ENCODE results near the gene KNSTRN. TPM values are rescaled to one million over a fixed set of nuclear protein-coding genes. Genes with fewer than 3 reads are reported as not detected.

KNSTRN gene
- total RNA-seq, 1 donor from 2014 or later: 50.4 TPM

DNA sequence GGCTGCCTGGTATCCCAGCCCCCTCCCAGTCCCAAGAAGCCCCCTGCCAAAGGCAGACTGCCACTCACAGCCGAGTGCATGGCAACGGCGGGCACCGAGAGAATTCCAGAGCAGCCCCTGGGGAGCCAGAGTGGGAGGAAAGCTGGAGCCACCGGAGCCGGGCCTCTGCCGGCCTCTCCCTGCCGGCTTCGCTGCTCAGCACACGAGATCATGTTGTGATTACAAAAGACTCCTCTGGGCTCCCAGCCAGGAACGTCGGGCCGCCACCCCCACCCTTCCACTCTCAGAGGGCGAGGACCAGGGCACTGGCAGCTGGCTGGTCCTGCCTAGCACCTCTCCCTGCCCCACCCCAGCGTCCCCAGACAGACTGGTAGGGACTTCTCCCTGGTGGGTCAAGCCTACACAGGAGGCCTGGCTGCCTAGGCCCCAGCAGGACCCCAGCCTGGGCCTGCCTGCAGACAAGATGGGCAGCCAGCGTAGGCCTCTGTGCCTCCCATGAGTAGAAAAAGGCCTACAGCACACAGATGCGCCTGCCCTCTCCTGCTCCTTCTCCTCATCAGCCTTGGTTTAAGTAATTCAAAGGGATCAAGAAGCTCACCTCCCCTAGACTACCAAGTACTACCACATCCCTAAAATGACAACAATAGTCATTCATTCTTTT is 41.7 kb upstream of the KNSTRN start, which contains the start of gene CCDC9B:
Gene CCDC9B, minus strand, starts transcription at position 200 of the 661 bp plus-strand sequence. Its CDS starts 120 bp downstream, at position 80.
- no peak for DNase-seq
- Mint-ChIP-seq H3K36me3 (ENCODE audit: low read depth) (no peaks in the 10 kb centered on the region), H3K4me1 (peaks cover 8% of the 10 kb centered on the region), H3K27ac (no peak within 1 kb of the TSS), H3K4me3 (no peak within 1 kb of the TSS), H3K27me3 (no peaks in the 10 kb centered on the region), H3K9me3 (no peaks in the 10 kb centered on the region)
- intact Hi-C loops (cut with micrococcal nuclease): no loop called here

DNA sequence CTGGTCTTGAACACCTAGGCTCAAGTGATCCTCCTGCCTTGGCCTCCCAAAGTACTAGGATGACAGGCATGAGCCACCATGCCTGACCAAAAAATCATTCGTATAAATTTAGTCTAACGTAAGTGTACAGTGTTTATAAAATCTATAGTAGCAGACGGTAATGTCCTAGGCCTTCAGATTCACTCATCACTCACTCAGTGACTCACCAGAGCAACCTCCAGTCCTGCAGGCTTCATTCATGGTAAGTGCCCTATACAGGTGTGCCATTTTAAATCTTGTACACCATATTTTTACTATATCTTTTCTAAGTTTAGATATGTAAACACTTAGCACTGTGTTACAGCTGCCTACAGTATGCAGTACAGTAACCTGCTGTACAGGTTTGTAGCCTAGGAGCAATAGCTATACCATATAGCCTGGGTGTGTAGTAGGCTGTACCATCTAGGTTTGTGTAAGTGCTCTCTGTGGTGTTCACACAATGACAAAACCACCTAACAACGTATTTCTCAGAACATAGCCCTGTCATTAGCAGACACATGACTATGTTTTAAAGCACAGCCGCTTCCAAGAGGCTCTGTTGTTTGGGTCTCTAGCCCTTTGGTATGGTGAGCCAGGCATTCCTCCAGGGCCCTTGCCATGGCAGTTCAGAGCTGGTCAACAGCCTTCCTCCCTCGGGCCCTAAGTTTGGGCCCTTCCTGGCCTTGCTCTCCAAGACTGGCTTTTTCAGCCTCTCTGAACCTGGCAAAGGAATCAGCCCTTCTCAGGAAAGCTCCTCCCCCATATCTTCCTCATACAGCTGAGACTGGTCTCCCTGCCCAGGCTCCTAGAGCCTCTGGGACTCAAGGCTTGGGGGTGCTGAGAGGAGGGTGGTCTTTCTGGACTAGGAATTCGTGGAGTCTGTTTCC is 39.9 kb upstream of the KNSTRN start:
- no peaks in the 10 kb centered on the region for H3K9me3 Mint-ChIP-seq
- no peaks in the 10 kb centered on the region for H3K27me3 Mint-ChIP-seq
- intact Hi-C loops (cut with micrococcal nuclease): no loop called here
- H3K27ac Mint-ChIP-seq: no peak overlapping the region
- no peak overlapping the region for H3K4me3 Mint-ChIP-seq
- no peak for DNase-seq
- peaks cover 8% of the 10 kb centered on the region for H3K4me1 Mint-ChIP-seq
- H3K36me3 Mint-ChIP-seq (ENCODE audit: low read depth): no peaks in the 10 kb centered on the region

DNA sequence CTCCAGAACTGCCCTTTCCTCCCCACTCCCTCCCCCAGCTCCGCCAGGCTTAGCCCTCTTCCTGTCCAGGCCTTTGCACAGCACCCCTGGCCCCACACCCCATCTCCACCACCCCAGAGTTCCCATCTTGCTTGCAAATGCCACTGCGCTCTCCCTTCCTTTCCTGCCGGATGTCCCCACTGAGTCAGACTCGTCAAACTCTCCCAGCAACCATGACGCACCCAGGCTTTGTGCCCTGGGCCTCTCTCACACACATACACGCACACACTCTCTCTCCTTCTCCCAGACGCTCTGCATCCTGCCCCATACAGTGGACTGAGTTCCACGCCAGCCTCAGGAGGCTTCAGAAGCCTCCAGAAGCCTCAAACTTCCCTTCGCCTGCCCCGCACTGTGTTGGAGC is 39.0 kb upstream of the KNSTRN start:
- no peak for DNase-seq
- Mint-ChIP-seq H3K36me3 (ENCODE audit: low read depth) (no peaks in the 10 kb centered on the region), H3K27me3 (no peaks in the 10 kb centered on the region), H3K27ac (no peak overlapping the region), H3K9me3 (no peaks in the 10 kb centered on the region), H3K4me1 (peaks cover 3% of the 10 kb centered on the region), H3K4me3 (no peak overlapping the region)
- intact Hi-C loops (cut with micrococcal nuclease): no loop called here

DNA sequence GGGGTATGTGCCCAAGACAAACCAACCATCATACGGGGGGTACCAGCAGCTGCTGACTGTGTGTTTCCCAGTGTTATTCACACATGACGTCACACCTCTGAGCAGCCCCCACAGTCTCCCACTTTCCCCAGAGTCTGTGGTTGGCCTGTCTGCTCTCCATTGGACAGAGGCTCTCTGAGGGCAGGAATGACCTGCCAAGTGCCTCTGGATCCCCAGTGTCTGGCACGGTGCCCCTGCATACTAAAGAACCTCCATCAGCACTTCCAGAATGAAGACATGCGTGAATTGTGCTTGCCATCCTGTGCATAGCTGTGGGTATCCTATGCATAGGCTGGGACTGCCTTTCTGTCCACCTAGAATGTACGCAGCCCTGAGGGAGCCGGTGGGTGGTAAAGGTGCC is 38.3 kb upstream of the KNSTRN start:
- no peak overlapping the region for H3K27ac Mint-ChIP-seq
- peaks cover 2% of the 10 kb centered on the region for H3K4me1 Mint-ChIP-seq
- no peaks in the 10 kb centered on the region for H3K36me3 Mint-ChIP-seq (ENCODE audit: low read depth)
- no peaks in the 10 kb centered on the region for H3K27me3 Mint-ChIP-seq
- intact Hi-C loops (cut with micrococcal nuclease): loop anchor here (1.0 kb wide), 2 partner anchors 14 to 78 kb away; partner anchors contain the start of gene DISP2
- DNase-seq: no peak
- H3K4me3 Mint-ChIP-seq: no peak overlapping the region
- no peaks in the 10 kb centered on the region for H3K9me3 Mint-ChIP-seq

DNA sequence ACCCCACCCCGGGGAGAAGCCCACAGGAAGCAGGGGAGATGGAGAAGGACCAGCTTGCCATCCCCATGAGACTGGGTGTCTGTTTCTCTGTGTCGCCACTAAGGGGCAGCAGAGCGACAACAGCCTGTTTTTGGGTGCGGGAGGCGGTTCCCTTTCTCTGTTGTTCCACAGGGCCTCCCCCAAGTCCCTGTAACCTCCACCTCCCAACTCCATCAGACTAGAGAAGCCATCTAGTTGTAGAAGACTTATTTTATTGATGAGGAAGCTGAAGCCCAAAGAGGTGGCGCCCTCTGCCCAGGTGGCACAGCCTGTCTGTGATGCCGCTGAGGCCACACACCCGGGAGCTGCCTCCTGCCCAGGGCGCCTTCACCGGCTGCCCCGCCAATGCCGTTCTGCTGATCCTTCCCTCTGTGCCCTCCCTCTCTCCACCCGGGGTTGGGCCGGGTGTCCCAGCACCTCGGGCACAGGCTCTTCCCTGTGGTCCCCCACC is 37.8 kb upstream of the KNSTRN start:
- DNase-seq: peak; percentile 91
- Mint-ChIP-seq H3K36me3 (ENCODE audit: low read depth) (no peaks in the 10 kb centered on the region), H3K4me3 (no peak overlapping the region), H3K27me3 (no peaks in the 10 kb centered on the region), H3K4me1 (peaks cover 2% of the 10 kb centered on the region), H3K27ac (no peak overlapping the region), H3K9me3 (no peaks in the 10 kb centered on the region)
- intact Hi-C loops (cut with micrococcal nuclease): loop anchor here (1.0 kb wide), 2 partner anchors 14 to 78 kb away; partner anchors contain the start of gene DISP2

DNA sequence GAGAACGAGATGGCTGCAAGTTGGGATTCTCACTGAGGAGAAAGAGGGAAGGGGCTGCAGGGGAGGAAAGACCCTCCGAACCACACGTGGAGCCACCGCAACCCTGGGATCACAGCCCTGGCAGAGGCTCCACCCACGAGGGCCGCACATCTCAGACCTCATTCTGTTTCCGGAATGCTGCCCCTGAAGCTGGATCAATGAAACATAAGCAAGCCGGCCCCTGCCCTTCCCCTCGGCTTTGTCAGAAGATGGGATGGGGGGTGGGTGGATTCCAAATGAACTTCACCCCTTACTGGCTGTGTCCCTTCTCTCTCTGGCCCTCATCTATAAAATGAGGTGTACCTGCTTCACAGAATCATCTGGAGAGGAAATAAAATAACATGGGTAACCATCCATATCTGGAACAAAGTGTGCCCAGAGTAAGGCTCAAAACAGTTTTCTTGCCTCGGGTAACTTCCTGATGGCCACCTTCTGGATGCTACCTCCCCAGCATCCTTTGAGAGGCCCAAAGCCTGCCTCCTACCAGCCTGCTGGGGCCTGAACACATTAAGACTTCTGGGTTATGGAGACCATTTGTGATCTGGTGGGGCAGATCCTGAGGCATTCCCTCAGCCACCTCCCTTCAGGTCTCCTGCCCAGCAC is 37.2 kb upstream of the KNSTRN start:
- Mint-ChIP-seq H3K9me3 (no peaks in the 10 kb centered on the region), H3K27me3 (no peaks in the 10 kb centered on the region), H3K4me3 (no peak overlapping the region), H3K27ac (no peak overlapping the region), H3K4me1 (peaks cover 2% of the 10 kb centered on the region), H3K36me3 (ENCODE audit: low read depth) (no peaks in the 10 kb centered on the region)
- intact Hi-C loops (cut with micrococcal nuclease): no loop called here
- no peak for DNase-seq

DNA sequence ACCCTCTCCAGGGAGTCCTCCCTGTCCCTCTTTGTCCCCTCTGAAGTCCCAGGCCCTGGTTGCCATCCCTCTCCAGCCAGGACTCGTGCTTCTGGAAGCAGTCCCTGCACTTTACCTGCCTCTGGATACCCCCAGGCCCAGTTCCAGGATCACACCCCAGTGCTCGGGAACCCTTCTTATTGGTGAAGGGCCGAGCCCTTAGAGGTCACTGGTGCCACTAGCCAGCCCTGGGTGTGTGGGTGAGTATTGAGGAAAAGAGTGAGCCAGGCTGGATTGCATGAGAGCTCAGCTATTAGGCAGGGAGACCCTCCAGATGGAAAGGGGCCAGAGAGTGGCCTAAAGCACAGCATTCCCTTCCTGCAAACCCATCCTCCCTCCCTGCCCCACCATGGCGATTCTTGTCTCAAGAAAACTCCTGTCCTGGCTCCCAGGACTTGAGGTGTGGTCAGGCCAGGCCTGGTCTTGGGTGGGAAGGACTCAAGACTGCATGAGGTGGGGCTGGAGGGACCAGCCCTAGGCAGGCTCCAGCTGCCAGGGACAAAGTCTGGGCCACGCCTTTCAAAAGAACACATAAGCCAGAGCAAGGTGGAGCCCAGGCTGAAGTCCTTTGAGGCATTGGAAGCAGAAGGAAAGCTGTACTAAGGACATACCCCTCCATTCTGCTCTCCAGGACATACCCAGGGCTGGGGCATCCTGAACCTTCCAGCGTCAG is 36.5 kb upstream of the KNSTRN start:
- no peaks in the 10 kb centered on the region for H3K27me3 Mint-ChIP-seq
- no peaks in the 10 kb centered on the region for H3K36me3 Mint-ChIP-seq (ENCODE audit: low read depth)
- H3K27ac Mint-ChIP-seq: no peak overlapping the region
- no peaks in the 10 kb centered on the region for H3K9me3 Mint-ChIP-seq
- H3K4me1 Mint-ChIP-seq: peaks cover 2% of the 10 kb centered on the region
- no peak overlapping the region for H3K4me3 Mint-ChIP-seq
- DNase-seq: no peak
- intact Hi-C loops (cut with micrococcal nuclease): no loop called here

DNA sequence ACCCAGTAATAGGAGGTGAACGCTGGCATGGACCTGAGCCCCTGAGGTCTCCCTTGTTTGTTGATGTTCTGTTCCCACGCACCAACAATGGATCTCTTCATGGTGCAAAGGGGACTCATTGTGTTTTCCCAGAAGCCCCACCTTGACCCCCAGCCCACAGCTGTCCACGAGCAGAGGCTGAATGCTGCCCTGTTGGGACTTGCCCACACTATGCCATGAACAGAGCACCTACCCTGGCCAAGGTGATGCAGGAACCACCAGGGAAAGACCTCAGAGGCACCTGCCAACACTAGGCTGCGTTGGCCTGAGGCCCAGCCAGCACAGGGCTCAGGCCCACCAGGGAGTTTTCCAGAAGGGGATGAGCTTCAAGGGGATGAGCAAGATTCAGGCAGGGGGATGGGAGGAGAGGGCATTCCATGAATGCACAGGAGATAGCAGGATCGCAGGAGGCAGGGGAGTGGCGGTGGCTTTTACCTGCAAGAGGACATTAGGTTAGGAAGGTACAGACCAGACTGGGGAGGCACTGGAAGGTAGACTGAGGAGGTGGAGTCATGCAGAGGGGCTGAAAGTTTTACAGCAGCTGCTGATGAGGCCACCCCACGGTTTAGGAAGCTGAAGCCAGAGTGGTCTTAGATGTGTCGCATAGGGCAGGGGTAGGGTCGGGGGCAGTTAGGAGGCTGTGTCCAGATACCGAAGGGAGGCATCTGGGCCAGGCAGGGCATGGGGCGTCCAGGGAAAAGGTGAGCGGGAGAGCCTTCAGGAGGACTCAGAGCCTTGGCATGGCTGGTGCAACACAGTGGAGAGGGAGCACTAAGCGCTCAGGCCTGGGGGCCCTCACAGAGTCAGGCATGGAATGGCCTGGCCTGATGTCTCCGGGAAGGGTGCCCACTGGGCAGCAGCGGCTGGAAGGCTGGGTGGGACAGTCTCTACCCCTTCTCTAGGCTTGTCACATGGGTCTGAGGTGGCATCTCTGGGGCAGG is 35.7 kb upstream of the KNSTRN start:
- Mint-ChIP-seq H3K4me3 (no peak overlapping the region), H3K36me3 (ENCODE audit: low read depth) (no peaks in the 10 kb centered on the region), H3K4me1 (peaks cover 2% of the 10 kb centered on the region), H3K27ac (no peak overlapping the region), H3K27me3 (no peaks in the 10 kb centered on the region), H3K9me3 (no peaks in the 10 kb centered on the region)
- no peak for DNase-seq
- intact Hi-C loops (cut with micrococcal nuclease): no loop called here

DNA sequence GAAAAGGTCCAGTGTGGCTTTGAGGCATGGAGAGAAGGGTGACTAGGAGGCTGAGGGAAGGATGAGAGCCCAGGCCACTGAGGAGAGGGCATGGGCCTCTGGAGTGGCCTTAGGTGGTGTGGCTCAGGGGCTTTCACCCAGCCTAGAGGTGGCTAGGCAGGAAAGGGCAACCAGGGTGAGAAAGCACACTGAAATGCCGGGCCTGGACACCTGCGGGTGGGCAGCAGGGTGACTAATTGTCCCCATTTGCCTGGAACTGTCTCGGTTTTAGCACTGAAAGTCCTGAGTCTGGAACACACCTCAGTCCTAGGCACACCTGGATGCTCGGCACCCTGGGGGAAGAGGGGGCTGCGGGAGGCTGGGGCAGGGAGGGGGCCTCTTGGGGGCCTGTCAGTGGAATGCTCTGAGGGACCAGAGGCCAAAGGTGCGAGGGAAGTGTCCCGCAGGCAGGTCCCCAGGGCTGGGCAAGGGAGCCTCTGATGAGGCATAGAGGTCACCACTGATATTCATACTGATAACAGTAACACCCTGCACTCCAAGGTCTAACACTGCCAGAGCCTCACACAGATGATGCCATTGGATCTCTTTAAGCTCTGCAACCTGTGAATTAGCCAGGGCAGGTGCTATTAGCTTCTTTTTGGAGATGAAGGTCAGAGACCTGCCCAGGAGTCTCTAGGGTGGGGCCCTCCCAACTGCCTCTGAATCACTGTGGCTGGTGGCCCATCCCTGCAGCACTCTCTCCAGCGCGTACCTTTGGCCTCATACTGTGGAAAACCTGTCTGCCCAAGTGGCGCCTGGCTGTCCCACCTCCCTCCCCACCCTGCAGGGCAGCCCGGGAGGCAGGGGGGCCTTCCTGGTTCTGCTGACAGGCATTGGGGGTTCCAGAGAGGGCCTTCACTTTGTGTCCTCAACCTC is 34.7 kb upstream of the KNSTRN start:
- no peaks in the 10 kb centered on the region for H3K27me3 Mint-ChIP-seq
- DNase-seq: no peak
- H3K27ac Mint-ChIP-seq: no peak overlapping the region
- intact Hi-C loops (cut with micrococcal nuclease): no loop called here
- H3K9me3 Mint-ChIP-seq: no peaks in the 10 kb centered on the region
- peaks cover 2% of the 10 kb centered on the region for H3K4me1 Mint-ChIP-seq
- H3K4me3 Mint-ChIP-seq: no peak overlapping the region
- H3K36me3 Mint-ChIP-seq (ENCODE audit: low read depth): no peaks in the 10 kb centered on the region

DNA sequence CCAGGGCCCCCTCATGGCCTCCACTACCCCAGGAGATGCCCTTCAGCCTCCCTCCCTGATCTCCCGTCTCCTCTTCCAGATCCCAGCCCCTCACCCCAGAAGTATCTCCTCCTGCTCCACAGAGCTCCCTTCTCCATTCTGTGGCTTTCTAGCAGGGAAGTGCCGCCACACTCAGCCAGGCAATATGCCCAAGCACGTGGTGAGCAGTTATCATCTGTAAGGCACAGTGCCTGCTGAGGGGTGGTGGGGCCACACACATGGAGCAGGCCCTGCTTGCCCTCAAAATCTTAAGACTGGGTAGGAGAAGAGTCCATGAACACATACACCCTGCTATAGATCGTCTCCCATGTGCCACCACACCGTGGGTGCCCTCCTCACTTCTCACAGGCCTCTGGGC is 34.0 kb upstream of the KNSTRN start:
- Mint-ChIP-seq H3K27me3 (no peaks in the 10 kb centered on the region), H3K9me3 (no peaks in the 10 kb centered on the region), H3K27ac (no peak overlapping the region), H3K36me3 (ENCODE audit: low read depth) (no peaks in the 10 kb centered on the region), H3K4me1 (peaks cover under 1% of the 10 kb centered on the region), H3K4me3 (no peak overlapping the region)
- intact Hi-C loops (cut with micrococcal nuclease): no loop called here
- no peak for DNase-seq

DNA sequence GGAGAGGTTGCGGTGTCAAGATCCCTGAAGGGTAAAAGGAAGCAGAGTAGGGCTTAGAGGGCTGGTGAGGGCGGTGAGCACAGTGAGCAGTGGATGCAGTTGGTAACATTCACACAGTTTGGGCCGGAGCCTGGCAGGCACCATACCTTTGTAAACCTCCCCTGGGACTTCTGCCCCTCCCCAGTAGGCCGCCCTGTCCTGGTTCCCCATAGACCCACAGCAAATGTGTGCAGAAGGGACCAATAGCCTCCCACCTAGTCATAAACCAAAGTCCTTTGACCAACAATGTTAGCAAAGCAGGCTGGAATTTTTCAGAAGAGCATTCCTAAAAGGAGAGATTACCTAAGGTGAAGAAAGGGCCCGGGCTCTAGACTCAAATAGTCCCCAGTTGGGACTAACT is 33.4 kb upstream of the KNSTRN start:
- Mint-ChIP-seq H3K27me3 (peaks cover 6% of the 10 kb centered on the region), H3K36me3 (ENCODE audit: low read depth) (no peaks in the 10 kb centered on the region), H3K9me3 (no peaks in the 10 kb centered on the region), H3K27ac (no peak overlapping the region), H3K4me3 (no peak overlapping the region), H3K4me1 (no peaks in the 10 kb centered on the region)
- intact Hi-C loops (cut with micrococcal nuclease): no loop called here
- DNase-seq: no peak
